Midbrain (tissue), 1 donor: ENCODE results near the gene SGSM1.

ENCODE experiments used
- DNase-seq: peaks from one replicate; lab custom pipeline; 2025; lab: John Stamatoyannopoulos, UW

SGSM1 gene, protein sequence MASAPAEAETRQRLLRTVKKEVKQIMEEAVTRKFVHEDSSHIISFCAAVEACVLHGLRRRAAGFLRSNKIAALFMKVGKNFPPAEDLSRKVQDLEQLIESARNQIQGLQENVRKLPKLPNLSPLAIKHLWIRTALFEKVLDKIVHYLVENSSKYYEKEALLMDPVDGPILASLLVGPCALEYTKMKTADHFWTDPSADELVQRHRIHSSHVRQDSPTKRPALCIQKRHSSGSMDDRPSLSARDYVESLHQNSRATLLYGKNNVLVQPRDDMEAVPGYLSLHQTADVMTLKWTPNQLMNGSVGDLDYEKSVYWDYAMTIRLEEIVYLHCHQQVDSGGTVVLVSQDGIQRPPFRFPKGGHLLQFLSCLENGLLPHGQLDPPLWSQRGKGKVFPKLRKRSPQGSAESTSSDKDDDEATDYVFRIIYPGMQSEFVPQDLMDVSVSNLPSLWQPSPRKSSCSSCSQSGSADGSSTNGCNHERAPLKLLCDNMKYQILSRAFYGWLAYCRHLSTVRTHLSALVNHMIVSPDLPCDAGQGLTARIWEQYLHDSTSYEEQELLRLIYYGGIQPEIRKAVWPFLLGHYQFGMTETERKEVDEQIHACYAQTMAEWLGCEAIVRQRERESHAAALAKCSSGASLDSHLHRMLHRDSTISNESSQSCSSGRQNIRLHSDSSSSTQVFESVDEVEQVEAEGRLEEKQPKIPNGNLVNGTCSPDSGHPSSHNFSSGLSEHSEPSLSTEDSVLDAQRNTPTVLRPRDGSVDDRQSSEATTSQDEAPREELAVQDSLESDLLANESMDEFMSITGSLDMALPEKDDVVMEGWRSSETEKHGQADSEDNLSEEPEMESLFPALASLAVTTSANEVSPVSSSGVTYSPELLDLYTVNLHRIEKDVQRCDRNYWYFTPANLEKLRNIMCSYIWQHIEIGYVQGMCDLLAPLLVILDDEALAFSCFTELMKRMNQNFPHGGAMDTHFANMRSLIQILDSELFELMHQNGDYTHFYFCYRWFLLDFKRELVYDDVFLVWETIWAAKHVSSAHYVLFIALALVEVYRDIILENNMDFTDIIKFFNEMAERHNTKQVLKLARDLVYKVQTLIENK

DNA sequence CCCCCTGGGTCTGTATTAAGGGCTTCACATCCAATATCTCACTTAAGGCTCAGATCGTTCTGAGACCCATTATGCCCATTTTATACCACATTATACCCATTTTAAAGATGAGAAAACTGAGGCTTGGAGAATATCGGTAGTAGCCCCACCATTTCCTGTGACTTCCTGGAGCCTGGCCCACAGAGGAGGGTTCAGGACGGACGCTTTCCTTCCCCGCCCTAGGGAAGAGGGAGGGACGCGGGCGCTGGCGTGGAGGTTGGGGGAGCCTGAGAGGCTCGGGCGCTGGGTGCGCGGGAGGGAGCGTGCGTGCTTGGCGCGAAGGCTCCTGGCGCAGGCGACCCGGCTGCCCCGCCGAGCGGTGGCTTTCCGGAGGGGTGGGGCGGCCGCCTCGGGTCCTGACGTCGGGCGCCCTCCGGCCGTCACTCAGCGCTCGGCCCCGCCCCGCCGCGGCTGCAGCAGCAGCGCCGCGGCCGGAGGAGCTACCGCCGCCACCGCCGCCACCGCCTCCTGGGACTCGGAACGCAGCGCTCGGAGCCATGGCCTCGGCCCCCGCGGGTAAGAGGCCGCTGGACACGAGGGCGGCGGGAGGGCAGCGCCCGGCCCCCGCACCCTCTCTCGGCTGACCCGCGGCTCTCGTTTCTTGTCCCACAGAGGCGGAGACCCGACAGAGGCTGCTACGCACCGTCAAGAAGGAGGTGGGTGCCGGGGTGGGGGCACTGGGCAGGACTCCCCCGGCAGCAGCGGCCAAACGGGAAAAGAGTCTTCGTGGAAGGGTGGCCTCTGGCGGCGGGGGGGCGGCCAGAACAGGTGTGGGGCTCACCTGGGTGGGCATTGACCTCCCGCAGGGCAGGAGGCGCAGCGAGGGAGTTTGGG lies at the start of gene SGSM1:
Gene SGSM1, plus strand, starts transcription at position 422 of the 873 bp plus-strand sequence. Its CDS starts 115 bp downstream, at position 537.
- peak; percentile 77 for DNase-seq

GRCh38 chr22:24758164-24758799 lies 47.7 kb upstream of the SGSM1 start:
- peak; percentile 57 for DNase-seq

GRCh38 chr22:24759765-24760164 lies 46.2 kb upstream of the SGSM1 start:
- no peak for DNase-seq

- DNase-seq, result no peak
Measured at GRCh38 chr22:24760708-24761306, 45.2 kb upstream of the SGSM1 start.

DNA sequence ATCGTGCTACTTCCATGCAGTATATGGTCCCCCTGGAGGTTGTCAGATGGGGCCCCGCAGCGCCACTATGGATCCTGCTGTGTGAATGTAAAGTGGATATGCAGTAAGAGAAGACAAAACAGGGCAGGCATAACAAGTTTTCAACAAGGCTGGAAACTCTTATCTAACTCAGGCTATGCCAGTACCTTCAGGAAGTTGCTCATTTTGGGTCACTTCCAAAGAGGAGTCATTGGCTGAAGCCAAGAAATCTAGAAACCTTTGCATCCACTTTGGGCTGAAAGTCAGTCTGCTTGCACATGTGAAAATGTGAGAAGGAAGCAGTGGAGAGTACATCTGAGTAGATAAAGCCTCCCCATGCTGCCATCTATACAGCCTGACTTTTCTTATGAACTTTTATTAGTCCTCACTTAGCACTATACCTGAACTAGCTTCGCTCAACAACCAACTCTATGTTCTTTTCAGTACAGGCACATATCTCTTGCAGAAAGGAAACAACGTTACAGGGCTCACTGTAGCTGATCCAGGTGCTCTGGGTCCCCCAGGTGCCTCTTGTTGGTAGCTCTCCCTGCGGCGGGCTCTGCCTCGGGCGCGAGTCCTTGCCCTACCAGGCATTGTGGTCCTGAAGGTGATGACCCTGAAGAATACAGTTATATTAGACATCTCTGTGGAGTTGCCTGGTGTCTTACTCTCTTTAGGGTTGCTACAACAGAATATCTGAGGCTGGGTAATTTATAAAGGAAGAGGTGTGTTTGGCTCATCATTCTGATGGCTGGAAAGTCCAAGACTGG lies 43.9 kb upstream of the SGSM1 start:
- no peak for DNase-seq

GRCh38 chr22:24763872-24764485 lies 42.0 kb upstream of the SGSM1 start:
- DNase-seq, result no peak

- no peak for DNase-seq
Measured at GRCh38 chr22:24765166-24765565, 40.8 kb upstream of the SGSM1 start.

GRCh38 chr22:24768537-24769374 lies 37.3 kb upstream of the SGSM1 start:
- peak; percentile 60 for DNase-seq

- DNase-seq, result no peak
Measured at GRCh38 chr22:24772493-24773220, 33.4 kb upstream of the SGSM1 start.

DNA sequence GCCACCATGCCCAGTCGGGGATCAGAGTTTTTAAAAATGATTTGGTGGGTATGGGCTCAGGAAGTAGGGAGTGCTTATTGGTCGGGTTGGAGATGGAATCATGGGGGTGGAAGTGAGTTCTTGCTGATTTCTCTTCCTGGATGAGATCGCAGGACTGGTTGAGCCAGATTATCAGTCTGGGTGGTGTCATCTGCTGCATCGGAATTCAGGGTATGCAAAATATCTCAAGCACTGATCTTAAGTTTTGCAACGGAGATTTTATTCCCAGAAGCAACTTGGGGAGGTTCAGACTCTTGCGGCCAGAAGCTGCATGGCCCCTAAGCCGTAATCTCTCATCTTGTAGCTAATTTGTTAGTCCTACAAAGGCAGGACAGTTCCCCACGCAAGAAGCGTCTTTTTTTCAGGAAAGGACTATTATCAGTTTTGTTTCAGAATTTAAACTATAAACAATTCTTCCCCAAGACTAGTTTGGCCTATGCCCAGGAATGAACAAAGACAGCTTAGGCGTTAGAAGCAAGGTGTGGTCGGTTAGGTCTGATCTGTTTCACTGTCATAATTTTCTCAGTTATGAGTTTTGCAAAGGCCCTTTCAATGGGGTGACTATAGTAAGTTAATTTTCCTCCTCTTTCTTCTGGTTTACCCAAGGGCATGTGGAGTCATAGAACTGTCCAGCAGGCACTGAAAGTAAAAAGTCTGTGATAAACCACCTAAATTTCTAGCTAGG lies 30.1 kb upstream of the SGSM1 start:
- DNase-seq, result no peak

DNA sequence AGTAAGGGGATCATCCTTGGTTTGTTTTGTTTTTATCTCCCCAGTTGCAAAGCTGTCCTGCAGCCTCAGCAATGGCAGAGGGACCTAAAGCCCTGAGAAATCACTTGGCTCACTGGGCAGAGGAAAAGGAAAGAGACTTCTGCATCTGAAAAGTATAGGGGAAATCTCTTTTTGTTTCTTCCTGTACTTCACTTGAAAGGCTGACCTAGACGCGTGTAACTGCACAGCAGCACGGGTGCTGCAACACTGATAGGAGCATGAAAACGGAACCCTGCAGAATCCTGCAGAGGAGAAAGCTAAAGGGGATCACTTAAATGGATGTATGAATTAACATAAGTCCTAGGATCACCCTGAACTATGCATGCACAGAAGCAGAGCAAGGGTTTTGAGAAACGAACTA lies 29.5 kb upstream of the SGSM1 start:
- no peak for DNase-seq

GRCh38 chr22:24789516-24789915 lies 16.5 kb upstream of the SGSM1 start:
- DNase-seq, result no peak

- DNase-seq, result no peak
Measured at GRCh38 chr22:24791362-24791761, 14.6 kb upstream of the SGSM1 start.

DNA sequence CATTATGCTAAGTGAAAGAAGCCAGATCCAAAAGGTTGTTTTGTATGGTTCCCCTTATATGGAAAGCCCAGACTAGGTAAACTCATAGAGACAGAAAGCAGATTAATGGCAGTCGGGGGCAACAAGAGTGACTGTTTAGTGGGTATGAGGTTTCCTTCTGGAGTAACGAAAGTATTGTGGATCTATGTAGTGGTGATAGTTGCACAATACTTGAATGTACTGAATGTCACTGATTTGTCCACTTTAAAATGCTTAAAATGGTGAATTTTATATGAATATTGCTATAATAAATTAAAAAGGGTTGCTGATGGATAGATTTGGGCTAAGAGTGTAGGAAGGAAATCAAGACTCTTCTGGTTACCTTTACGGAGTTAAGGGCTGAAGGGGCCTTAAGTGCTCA lies 10.0 kb upstream of the SGSM1 start:
- DNase-seq, result no peak

GRCh38 chr22:24796860-24797259 lies 9.2 kb upstream of the SGSM1 start:
- DNase-seq, result no peak

- DNase-seq, result no peak
Measured at GRCh38 chr22:24801901-24802465, 4.0 kb upstream of the SGSM1 start.

- DNase-seq, result peak; percentile 50
Measured at GRCh38 chr22:24803064-24803542, 2.9 kb upstream of the SGSM1 start.
